Kidney (tissue), 14 donors: ENCODE data around the gene ABRACL. TPM values are rescaled to one million over a fixed set of nuclear protein-coding genes. Genes with fewer than 3 reads are reported as not detected.
A peak's percentile ranks its signal among the peaks of the same experiment; 100 is the strongest.

Experiments used
- DNase-seq, 5 donors: peaks; one replicate each; pipeline ENCODE4 v3.0.0-alpha.2; 2013 to 2020
- FAIRE-seq: peaks from 2 replicates; lab custom pipeline; 2012; peaks lifted over from hg19 to GRCh38; lab: Jason Lieb, UNC
- H3K27ac ChIP-seq, 2 donors: one replicate each; pipeline ENCODE4 v1.7.0; 2013; ENCODE audit warnings: low read depth in 2 of 2, low read length in 2 of 2, inconsistent platforms in 1 of 2
- H3K27me3 ChIP-seq: one replicate; pipeline ENCODE4 v1.7.1; 2013; ENCODE audit warnings: low read length, inconsistent platforms; ENCODE audit not compliant: control insufficient read depth, insufficient read depth
- H3K36me3 ChIP-seq, 3 donors: one replicate each; pipeline versions ENCODE4 v1.7.0 to v1.7.1; 2013; ENCODE audit warnings: low read length in 3 of 3, control low read depth in 1 of 3, inconsistent platforms in 1 of 3; ENCODE audit not compliant: insufficient read depth in 3 of 3, control insufficient read depth in 2 of 3
- H3K4me1 ChIP-seq, 3 donors: one replicate each; pipeline versions ENCODE4 v1.7.0 to v1.7.1; 2013; ENCODE audit warnings: low read length in 3 of 3, inconsistent platforms in 1 of 3, low read depth in 1 of 3; ENCODE audit not compliant: control insufficient read depth in 2 of 3, insufficient read depth in 2 of 3
- H3K4me3 ChIP-seq, 3 donors: one replicate each; pipeline versions ENCODE4 v1.7.0 to v1.8.1; 2013; ENCODE audit warnings: low read length in 3 of 3, control low read depth in 1 of 3, inconsistent platforms in 1 of 3
- H3K9ac ChIP-seq, 3 donors: one replicate each; pipeline versions ENCODE4 v1.7.0 to v1.7.1; 2013; ENCODE audit warnings: low read length in 3 of 3, control low read depth in 1 of 3, inconsistent platforms in 1 of 3
- H3K9me3 ChIP-seq, 3 donors: one replicate each; pipeline versions ENCODE4 v1.7.0 to v1.7.1; 2013; ENCODE audit warnings: low read length in 3 of 3, control low read depth in 1 of 3, inconsistent platforms in 1 of 3; ENCODE audit not compliant: control insufficient read depth in 2 of 3, insufficient read depth in 1 of 3
- intact Hi-C: fragments of 100-400 bp; cut with DNase I; formaldehyde crosslinking; loops from one replicate; pipeline ENCODE4 v1.11.1; 2022
- polyA plus RNA-seq: library from polyadenylated mRNA; stranded (reverse); fragments of 350-450 nt; fragmentation: Illumina TruSeq; extraction: RNeasy Lipid Tissue Mini Kit (QIAGEN cat#74804); gene quantifications from one replicate; pipeline ENCODE4 v1.2.3, GENCODE V29; 2014; ENCODE audit warnings: low read depth, low replicate concordance; ENCODE audit not compliant: insufficient read depth
- total RNA-seq: library from RNA; stranded (reverse); fragmentation: NEBNext Ultra II Directional; extraction: Animal tissue kit (Norgen Biotek cat#: 25700); gene quantifications from one replicate; pipeline ENCODE4 v1.2.1, GENCODE V29; 2021
- TF ChIP-seq, protein P1 (sequence below): IDR thresholded peaks from 3 replicates; pipeline ENCODE4 v1.5.1; 2012; ENCODE audit warnings: mild to moderate bottlenecking, moderate library complexity, borderline replicate concordance; ENCODE audit not compliant: insufficient read depth; ENCODE audit errors: extremely low read depth
- donor health status: control.
- donor health status: control.
- donor health status: control.
- donor health status: control.
- donor health status: control.
- donor health status: DM: yes; HTN: yes; CAD: no.
- donor health status: Normal renal cell carcinoma (clear cell type).

The ABRACL gene
- total and polyA plus RNA-seq, 2 donors from 2014 or later = 24.9 to 51.3 TPM

GRCh38 chr6:139028215-139028657 lies 309 bp upstream of the ABRACL start:
- peak overlapping the region in 1 of 2 donors; percentile 38 for H3K27ac ChIP-seq
- peak overlapping the region; percentile 32 to 72 (median 65) for H3K9ac ChIP-seq
- no peaks in the 10 kb centered on the region for H3K27me3 ChIP-seq
- peaks cover 2 to 6% (median 5%) of the 10 kb centered on the region in 3 donors for H3K4me1 ChIP-seq
- FAIRE-seq (no peak), DNase-seq (no peak)
- peak overlapping the region; percentile 83 to 86 (median 84) for H3K4me3 ChIP-seq
- no peaks in the 10 kb centered on the region for H3K36me3 ChIP-seq
- TF ChIP-seq, protein P1, sequence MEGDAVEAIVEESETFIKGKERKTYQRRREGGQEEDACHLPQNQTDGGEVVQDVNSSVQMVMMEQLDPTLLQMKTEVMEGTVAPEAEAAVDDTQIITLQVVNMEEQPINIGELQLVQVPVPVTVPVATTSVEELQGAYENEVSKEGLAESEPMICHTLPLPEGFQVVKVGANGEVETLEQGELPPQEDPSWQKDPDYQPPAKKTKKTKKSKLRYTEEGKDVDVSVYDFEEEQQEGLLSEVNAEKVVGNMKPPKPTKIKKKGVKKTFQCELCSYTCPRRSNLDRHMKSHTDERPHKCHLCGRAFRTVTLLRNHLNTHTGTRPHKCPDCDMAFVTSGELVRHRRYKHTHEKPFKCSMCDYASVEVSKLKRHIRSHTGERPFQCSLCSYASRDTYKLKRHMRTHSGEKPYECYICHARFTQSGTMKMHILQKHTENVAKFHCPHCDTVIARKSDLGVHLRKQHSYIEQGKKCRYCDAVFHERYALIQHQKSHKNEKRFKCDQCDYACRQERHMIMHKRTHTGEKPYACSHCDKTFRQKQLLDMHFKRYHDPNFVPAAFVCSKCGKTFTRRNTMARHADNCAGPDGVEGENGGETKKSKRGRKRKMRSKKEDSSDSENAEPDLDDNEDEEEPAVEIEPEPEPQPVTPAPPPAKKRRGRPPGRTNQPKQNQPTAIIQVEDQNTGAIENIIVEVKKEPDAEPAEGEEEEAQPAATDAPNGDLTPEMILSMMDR = no peak
- no peaks in the 10 kb centered on the region for H3K9me3 ChIP-seq
- intact Hi-C loops = no loop called here

- peak overlapping the region in 2 of 3 donors; percentile 48 to 72 for H3K9ac ChIP-seq
- TF ChIP-seq, protein P1 = no peak
- no peaks in the 10 kb centered on the region for H3K9me3 ChIP-seq
- peak; percentile 74 to 89 (median 78) for DNase-seq
- intact Hi-C loops = no loop called here
- peaks cover 2 to 6% (median 5%) of the 10 kb centered on the region in 3 donors for H3K4me1 ChIP-seq
- peak overlapping the region; percentile 38 to 53 for H3K27ac ChIP-seq
- no peak for FAIRE-seq
- H3K27me3 ChIP-seq = no peaks in the 10 kb centered on the region
- H3K4me3 ChIP-seq = peak overlapping the region; percentile 83 to 86 (median 84)
- H3K36me3 ChIP-seq = no peaks in the 10 kb centered on the region
Observed at GRCh38 chr6:139029470-139030227, 1.1 kb downstream of the ABRACL start.

- Histone ChIP-seq H3K4me3 (peak overlapping the region in 2 of 3 donors; percentile 83 to 86), H3K36me3 (no peaks in the 10 kb centered on the region), H3K9me3 (no peaks in the 10 kb centered on the region), H3K27ac (no peak overlapping the region), H3K9ac (no peak overlapping the region), H3K4me1 (peaks cover 2 to 6% (median 5%) of the 10 kb centered on the region in 3 donors), H3K27me3 (no peaks in the 10 kb centered on the region)
- TF ChIP-seq, protein P1 = no peak
- no peak for DNase-seq
- intact Hi-C loops = no loop called here
- FAIRE-seq = no peak
Observed at GRCh38 chr6:139030228-139030963, 1.9 kb downstream of the ABRACL start.
